ENCODE data around the gene SYNPO2.

Gene SYNPO2

DNA sequence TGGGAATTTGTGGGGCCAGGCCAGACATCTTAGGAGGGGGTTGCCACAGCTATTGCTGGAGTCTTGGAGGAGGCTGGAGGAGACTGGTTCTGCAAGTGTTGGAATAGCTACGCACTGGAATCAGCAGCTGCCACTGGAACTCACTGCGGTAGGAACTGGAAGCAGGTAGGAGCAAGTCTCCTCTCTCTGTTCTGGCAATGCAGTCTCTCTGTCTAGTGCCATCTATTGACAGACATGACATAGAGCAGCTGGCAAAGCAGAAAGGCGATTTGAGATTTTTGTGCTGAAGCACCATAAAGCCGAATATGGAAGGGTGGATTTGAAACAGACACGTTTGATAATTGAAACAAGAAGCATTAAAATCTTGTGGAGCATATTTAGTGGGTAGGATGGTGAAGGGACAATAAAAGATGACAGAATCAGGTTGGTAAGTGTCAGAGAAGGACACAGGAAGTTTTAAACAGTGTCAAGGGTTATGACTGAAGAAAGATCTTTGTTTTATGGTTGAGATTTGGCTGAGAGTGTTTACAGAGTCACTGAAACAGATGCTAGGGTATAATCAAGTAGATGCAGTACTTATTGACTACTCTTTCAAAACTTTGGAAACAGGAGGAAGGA, 23.5 kb upstream of the SYNPO2 start:
- no peaks in the 10 kb centered on the region for H3K79me2 ChIP-seq (ENCODE audit: insufficient read depth, low read length)
- no peak overlapping the region for H3K4me3 ChIP-seq (ENCODE audit: insufficient read depth, low read length, poor library complexity, severe bottlenecking)
- no peak overlapping the region for H3K27ac ChIP-seq (ENCODE audit: low read depth, low read length)
- no peaks in the 10 kb centered on the region for H3K36me3 ChIP-seq (ENCODE audit: low read length)
- TF ChIP-seq, protein P1, sequence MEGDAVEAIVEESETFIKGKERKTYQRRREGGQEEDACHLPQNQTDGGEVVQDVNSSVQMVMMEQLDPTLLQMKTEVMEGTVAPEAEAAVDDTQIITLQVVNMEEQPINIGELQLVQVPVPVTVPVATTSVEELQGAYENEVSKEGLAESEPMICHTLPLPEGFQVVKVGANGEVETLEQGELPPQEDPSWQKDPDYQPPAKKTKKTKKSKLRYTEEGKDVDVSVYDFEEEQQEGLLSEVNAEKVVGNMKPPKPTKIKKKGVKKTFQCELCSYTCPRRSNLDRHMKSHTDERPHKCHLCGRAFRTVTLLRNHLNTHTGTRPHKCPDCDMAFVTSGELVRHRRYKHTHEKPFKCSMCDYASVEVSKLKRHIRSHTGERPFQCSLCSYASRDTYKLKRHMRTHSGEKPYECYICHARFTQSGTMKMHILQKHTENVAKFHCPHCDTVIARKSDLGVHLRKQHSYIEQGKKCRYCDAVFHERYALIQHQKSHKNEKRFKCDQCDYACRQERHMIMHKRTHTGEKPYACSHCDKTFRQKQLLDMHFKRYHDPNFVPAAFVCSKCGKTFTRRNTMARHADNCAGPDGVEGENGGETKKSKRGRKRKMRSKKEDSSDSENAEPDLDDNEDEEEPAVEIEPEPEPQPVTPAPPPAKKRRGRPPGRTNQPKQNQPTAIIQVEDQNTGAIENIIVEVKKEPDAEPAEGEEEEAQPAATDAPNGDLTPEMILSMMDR (IDR thresholded peaks at IDR 0.05; ENCODE audit: insufficient read depth, low read length, poor library complexity, severe bottlenecking), result peak; percentile 15
- no peak for TF ChIP-seq EZH2phosphoT487 (conservative IDR thresholded peaks at IDR 0.05; ENCODE audit: low read length)
- no peaks in the 10 kb centered on the region for H3F3A ChIP-seq (ENCODE audit: insufficient read depth)
- no peak overlapping the region for H3K4me2 ChIP-seq (ENCODE audit: low read depth, low read length, poor library complexity, severe bottlenecking)
- peak overlapping the region; percentile 51 for H2AFZ ChIP-seq (ENCODE audit: low read depth, low read length, severe bottlenecking)
- no peaks in the 10 kb centered on the region for H3K9me3 ChIP-seq (ENCODE audit: insufficient read depth, low read length)
- no peaks in the 10 kb centered on the region for H4K20me1 ChIP-seq (ENCODE audit: low read depth, low read length)
- H3K9me2 ChIP-seq (replicated peaks; ENCODE audit: insufficient read depth, low read length), result no peaks in the 10 kb centered on the region
- H3K27me3 ChIP-seq (ENCODE audit: low read length), result no peaks in the 10 kb centered on the region
- H3K9ac ChIP-seq (ENCODE audit: low read length), result no peak overlapping the region

DNA sequence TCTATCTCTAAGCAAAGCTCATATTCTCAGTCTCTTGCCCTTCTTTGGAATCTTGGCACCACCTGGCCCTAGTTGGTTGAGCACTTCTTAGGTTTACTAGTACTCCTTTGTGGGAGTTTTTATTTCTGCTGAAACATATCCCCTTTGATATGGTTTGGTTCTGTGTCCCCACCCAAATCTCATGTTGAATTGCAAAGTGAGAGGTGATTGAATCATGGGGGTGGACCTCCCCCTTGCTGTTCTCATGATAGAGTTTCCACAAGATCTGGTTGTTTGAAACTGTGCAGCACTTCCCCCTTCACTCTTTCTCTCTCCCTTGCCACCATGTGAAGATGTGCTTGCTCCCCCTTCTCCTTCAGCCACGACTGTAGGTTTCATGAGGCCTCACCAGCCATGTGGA, 22.2 kb upstream of the SYNPO2 start:
- no peak overlapping the region for H2AFZ ChIP-seq (ENCODE audit: low read depth, low read length, severe bottlenecking)
- no peak overlapping the region for H3K4me3 ChIP-seq (ENCODE audit: insufficient read depth, low read length, poor library complexity, severe bottlenecking)
- no peak overlapping the region for H3K27ac ChIP-seq (ENCODE audit: low read depth, low read length)
- H3K9me2 ChIP-seq (replicated peaks; ENCODE audit: insufficient read depth, low read length), result no peaks in the 10 kb centered on the region
- no peaks in the 10 kb centered on the region for H3K9me3 ChIP-seq (ENCODE audit: insufficient read depth, low read length)
- H3K9ac ChIP-seq (ENCODE audit: low read length), result no peak overlapping the region
- TF ChIP-seq, protein P1 (IDR thresholded peaks at IDR 0.05; ENCODE audit: insufficient read depth, low read length, poor library complexity, severe bottlenecking), result no peak
- TF ChIP-seq EZH2phosphoT487 (conservative IDR thresholded peaks at IDR 0.05; ENCODE audit: low read length), result no peak
- H3K27me3 ChIP-seq (ENCODE audit: low read length), result no peaks in the 10 kb centered on the region
- no peaks in the 10 kb centered on the region for H3F3A ChIP-seq (ENCODE audit: insufficient read depth)
- no peaks in the 10 kb centered on the region for H3K79me2 ChIP-seq (ENCODE audit: insufficient read depth, low read length)
- no peaks in the 10 kb centered on the region for H4K20me1 ChIP-seq (ENCODE audit: low read depth, low read length)
- H3K4me2 ChIP-seq (ENCODE audit: low read depth, low read length, poor library complexity, severe bottlenecking), result no peak overlapping the region
- no peaks in the 10 kb centered on the region for H3K36me3 ChIP-seq (ENCODE audit: low read length)

DNA sequence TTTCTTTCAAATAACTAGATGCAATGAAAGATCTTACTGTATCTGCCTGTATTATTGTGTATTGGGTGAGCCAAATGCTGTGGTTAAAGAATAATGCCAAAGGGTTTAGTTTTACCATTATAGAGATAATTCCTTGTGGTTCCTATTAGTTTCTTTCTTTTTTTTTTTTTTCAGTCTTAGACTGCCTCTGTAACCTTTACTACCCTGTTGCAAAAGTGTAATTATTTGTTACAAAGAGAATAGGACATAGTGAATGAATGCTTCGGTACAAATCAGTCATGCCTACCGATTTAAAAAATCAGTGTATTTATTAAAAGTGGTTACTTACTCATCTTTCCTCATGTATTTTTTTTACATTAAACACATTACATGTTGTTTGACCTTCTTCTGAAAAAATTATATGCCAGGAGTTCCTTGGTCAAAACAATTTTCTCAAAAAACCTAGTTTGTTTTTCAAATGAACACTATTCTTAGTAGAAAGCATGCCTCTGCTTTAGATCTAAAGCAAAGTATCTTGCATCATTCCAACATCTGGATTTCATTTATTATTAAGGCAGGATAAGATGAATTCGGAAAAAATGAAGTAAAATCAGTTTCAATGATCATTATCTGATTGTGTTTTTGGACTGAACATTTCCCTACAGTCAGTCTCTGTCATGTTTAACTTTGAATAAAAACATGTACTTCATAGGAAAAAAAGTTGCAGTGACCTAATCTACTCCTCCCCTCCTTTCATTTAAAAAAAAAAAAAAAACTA, 21.2 kb upstream of the SYNPO2 start:
- H4K20me1 ChIP-seq (ENCODE audit: low read depth, low read length), result no peaks in the 10 kb centered on the region
- H2AFZ ChIP-seq (ENCODE audit: low read depth, low read length, severe bottlenecking), result no peak overlapping the region
- no peak overlapping the region for H3K9ac ChIP-seq (ENCODE audit: low read length)
- TF ChIP-seq EZH2phosphoT487 (conservative IDR thresholded peaks at IDR 0.05; ENCODE audit: low read length), result no peak
- TF ChIP-seq, protein P1 (IDR thresholded peaks at IDR 0.05; ENCODE audit: insufficient read depth, low read length, poor library complexity, severe bottlenecking), result no peak
- no peak overlapping the region for H3K4me3 ChIP-seq (ENCODE audit: insufficient read depth, low read length, poor library complexity, severe bottlenecking)
- no peaks in the 10 kb centered on the region for H3K9me3 ChIP-seq (ENCODE audit: insufficient read depth, low read length)
- no peaks in the 10 kb centered on the region for H3F3A ChIP-seq (ENCODE audit: insufficient read depth)
- no peaks in the 10 kb centered on the region for H3K9me2 ChIP-seq (replicated peaks; ENCODE audit: insufficient read depth, low read length)
- no peak overlapping the region for H3K4me2 ChIP-seq (ENCODE audit: low read depth, low read length, poor library complexity, severe bottlenecking)
- no peaks in the 10 kb centered on the region for H3K27me3 ChIP-seq (ENCODE audit: low read length)
- no peaks in the 10 kb centered on the region for H3K79me2 ChIP-seq (ENCODE audit: insufficient read depth, low read length)
- no peak overlapping the region for H3K27ac ChIP-seq (ENCODE audit: low read depth, low read length)
- no peaks in the 10 kb centered on the region for H3K36me3 ChIP-seq (ENCODE audit: low read length)
